Stimulated activated CD4-positive, alpha-beta T cell treated with anti-CD3 and anti-CD28 coated beads, TNF-alpha, amount 100 ng/mL, for 24 hours (primary cell): ENCODE data around the gene PRPF19.

Source experiments
- DNase-seq, 3 experiments: peaks; one replicate each; pipeline ENCODE4 v3.0.0-alpha.2; 2020; ENCODE audit warnings: low read depth in 3 of 3

Gene PRPF19

GRCh38 chr11:60905551-60906113 is 753 bp downstream of the PRPF19 start:
- DNase-seq: no peak

GRCh38 chr11:60905047-60905446 is 1.3 kb downstream of the PRPF19 start:
- DNase-seq: no peak

GRCh38 chr11:60902625-60903024 is 3.8 kb downstream of the PRPF19 start:
- no peak for DNase-seq

GRCh38 chr11:60900673-60901404 is 5.5 kb downstream of the PRPF19 start:
- DNase-seq: no peak

GRCh38 chr11:60899977-60900376 is 6.4 kb downstream of the PRPF19 start:
- no peak for DNase-seq

GRCh38 chr11:60899046-60899936 is 7.1 kb downstream of the PRPF19 start:
- DNase-seq: no peak

- DNase-seq: no peak
These were observed 8.9 kb downstream of the PRPF19 start for GRCh38 chr11:60897496-60897895.

- no peak for DNase-seq
These were observed 10.7 kb downstream of the PRPF19 start for GRCh38 chr11:60895687-60896086.

- DNase-seq: no peak
These were observed 15.2 kb downstream of the PRPF19 start for GRCh38 chr11:60891103-60891741.

- no peak for DNase-seq
These were observed 15.7 kb downstream of the PRPF19 start for GRCh38 chr11:60890696-60891095.

- no peak for DNase-seq
These were observed 16.5 kb downstream of the PRPF19 start for GRCh38 chr11:60889869-60890311.

- peak in 1 of 3 experiments; percentile 19 for DNase-seq
These were observed 18.8 kb downstream of the PRPF19 start for GRCh38 chr11:60887556-60887955.

- no peak for DNase-seq
These were observed 25.6 kb downstream of the PRPF19 start for GRCh38 chr11:60880643-60881282.

GRCh38 chr11:60879971-60880588 is 26.3 kb downstream of the PRPF19 start:
- no peak for DNase-seq

GRCh38 chr11:60879104-60879503 is 27.3 kb downstream of the PRPF19 start:
- DNase-seq: no peak

GRCh38 chr11:60878245-60879101 is 27.9 kb downstream of the PRPF19 start:
- no peak for DNase-seq

- no peak for DNase-seq
These were observed 30.3 kb downstream of the PRPF19 start for GRCh38 chr11:60876168-60876485.

GRCh38 chr11:60875366-60876167 is 30.8 kb downstream of the PRPF19 start:
- no peak for DNase-seq
